Body of pancreas (tissue), 4 donors: ENCODE data around the gene ANTXR2.

Experiments
- CTCF ChIP-seq, 7 experiments: fragments of 450-650 bp in 4 of 7; fragments of 200-600 bp in 3 of 7; sonication (generic) in 3 of 7; IDR thresholded peaks; one replicate each; pipeline ENCODE4 v1.5.1; 2016 to 2019; ENCODE audit warnings: antibody characterized with exemption in 7 of 7
- POLR2A ChIP-seq, 3 donors: fragments of 450-650 bp; IDR thresholded peaks; one replicate each; pipeline ENCODE4 v1.6.1; 2016; ENCODE audit warnings: antibody characterized with exemption in 3 of 3, mild to moderate bottlenecking in 2 of 3

- TF ChIP-seq CTCF (IDR thresholded peaks at IDR 0.05) (no peak), POLR2A (IDR thresholded peaks at IDR 0.05) (no peak)
Observed at GRCh38 chr4:80096175-80096850, 23.3 kb upstream of the ANTXR2 start.
